A549 treated with Hydrocortisone at 1 μM for 4 hours (cell line): ENCODE measurements around the gene NT5DC2. TPM values are rescaled to one million over a fixed set of nuclear protein-coding genes. Genes with fewer than 3 reads are reported as not detected.

Source experiments
- total RNA-seq: library from RNA; stranded (reverse); fragments of 200-300 nt; extraction: Qiagen RNA extraction; gene quantifications from 5 replicates; pipeline ENCODE4 v1.2.3, GENCODE V29; 2022

Gene NT5DC2
- 86.6 to 102 TPM (median 96.8 TPM) in 5 replicates for total RNA-seq

DNA sequence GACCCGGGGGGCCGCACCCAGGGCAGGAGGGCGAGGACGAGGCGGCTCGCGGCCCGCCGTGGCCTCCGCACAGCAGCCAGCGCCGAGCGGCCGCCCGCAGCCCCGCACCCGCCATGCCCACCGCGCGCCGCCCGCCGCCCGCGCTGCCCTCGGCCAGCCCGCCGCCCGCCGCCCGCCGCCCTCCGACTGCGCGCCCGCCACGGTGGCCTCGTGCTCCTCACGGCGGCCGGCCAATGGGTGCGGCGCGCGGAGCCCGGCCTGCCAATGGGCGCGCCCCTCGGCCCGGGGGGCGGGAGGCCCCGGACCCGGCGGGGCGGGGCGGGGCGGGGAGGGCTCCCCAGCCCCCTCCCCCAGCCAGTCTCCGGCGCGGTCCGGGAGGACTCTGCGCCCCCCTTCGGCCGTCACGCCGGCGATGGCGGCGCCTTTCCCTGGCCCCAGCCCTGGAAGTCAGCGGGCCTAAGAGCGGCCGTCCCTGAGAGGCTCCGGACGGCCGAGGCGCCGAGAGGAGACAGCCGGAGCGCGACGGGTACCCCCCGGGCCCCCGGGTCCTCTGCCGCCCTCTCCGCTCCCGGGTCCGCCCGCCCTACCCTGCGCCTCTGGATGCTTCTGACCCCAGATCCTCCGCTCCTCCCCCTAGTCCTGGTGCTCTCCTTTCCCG is at the start of gene NT5DC2:
NT5DC2 (minus strand) TSS at position 235 of the 658 bp plus-strand sequence; CDS start at position 115, 120 bp downstream.

DNA sequence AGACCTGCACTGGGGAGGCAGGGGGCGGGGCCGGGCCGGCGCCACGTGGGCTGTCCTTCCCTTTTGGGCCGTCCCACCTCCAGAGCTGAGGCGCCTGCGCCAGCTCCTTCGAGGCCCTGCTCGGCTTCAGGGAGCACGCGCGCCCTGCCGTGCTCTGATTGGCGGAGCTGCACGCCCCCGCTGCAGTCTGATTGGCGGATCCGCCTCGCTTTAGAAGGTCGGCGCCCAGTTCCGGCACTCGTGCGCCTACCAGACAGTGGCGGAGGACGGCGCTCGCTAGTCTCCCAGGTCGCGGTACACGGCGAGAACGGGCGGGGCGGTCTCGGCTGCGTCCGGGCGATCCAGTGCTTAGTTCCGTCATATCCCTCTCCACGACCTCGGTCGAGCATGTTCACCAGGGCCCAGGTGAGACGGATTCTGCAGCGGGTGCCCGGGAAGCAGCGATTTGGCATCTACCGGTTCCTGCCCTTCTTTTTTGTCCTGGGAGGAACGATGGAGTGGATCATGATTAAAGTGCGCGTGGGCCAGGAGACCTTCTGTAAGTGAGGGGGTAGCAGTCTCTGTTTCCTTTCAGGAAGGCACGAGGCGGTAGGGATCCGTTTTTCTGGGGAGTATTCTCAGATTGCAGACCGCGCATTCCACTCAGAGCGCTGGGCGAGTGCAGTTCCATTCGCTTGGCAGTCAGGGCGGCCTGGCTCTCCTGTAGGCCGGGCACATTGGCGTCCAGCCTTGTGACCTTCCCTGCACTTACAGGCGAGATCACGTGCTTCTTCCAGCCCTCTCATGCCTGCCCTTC is 2.9 kb upstream of the NT5DC2 start, which contains the start of gene UQCC5:
UQCC5 (plus strand) TSS at position 237 of the 796 bp plus-strand sequence; CDS start at position 388, 151 bp downstream.

DNA sequence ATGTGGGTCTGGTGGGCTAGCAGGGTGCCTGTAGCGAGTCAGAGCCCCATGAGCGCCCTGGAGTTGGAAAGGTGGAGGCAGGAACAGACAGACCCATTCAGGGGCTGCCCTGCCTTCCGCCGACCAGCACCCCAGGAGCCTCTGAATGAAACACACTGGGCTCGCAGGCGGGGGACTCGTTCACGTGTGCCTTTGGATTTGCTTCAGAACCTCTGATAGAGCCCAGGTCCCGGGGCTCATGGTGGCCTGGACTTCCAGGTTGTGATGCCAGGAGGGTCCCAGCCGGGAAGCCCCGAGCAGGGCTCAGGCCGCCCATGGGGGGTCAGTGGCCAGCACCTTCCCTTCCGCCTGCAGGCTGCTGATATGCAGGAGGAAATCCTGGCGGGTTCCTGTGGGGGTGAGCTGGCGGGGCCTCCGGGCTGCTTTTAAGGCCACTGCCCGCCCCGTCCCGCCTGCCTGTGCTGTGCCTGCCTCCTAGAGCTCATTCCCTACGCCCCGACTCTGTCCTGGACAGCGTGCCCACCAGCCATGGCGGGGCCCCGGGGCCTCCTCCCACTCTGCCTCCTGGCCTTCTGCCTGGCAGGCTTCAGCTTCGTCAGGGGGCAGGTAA is 38.7 kb downstream of the NT5DC2 start, which contains the start of gene STAB1:
STAB1 (plus strand) TSS at position 453 of the 610 bp plus-strand sequence; CDS start at position 529, 76 bp downstream.

Other genes with a start within 250 kb of the NT5DC2 start
- 3.0 to 4.6 TPM (median 3.9 TPM) in 5 replicates for gene GLYCTK, start 246.0 kb downstream of the NT5DC2 start, total RNA-seq
- gene DNAH1, start 217.5 kb downstream of the NT5DC2 start, total RNA-seq: 0.78 to 1.2 TPM (median 0.97 TPM) in 5 replicates
- gene BAP1, start 123.8 kb downstream of the NT5DC2 start, total RNA-seq: 33.2 to 39.6 TPM (median 37.1 TPM) in 5 replicates
- 2.2 to 3.9 TPM (median 3.4 TPM) in 5 replicates for gene PHF7, start 123.2 kb downstream of the NT5DC2 start, total RNA-seq
- gene SEMA3G, start 88.8 kb downstream of the NT5DC2 start, total RNA-seq: 0.03 to 0.16 TPM (median 0.06 TPM) in 5 replicates
- gene TNNC1, start 79.8 kb downstream of the NT5DC2 start, total RNA-seq: 0.63 to 1.4 TPM (median 1.2 TPM) in 5 replicates
- 11.4 to 14.9 TPM (median 12.8 TPM) in 5 replicates for gene NISCH, start 78.3 kb downstream of the NT5DC2 start, total RNA-seq
- gene STAB1, start 38.5 kb downstream of the NT5DC2 start, total RNA-seq: 0.03 to 0.21 TPM (median 0.09 TPM) in 5 replicates
- 52.2 to 71.7 TPM (median 61.7 TPM) in 5 replicates for gene UQCC5, start 2.7 kb upstream of the NT5DC2 start, total RNA-seq
- gene PBRM1, start 152.1 kb upstream of the NT5DC2 start, total RNA-seq: 9.5 to 17.9 TPM (median 15.1 TPM) in 5 replicates
- 84.4 to 149 TPM (median 91.0 TPM) in 5 replicates for gene GNL3, start 152.2 kb upstream of the NT5DC2 start, total RNA-seq
- gene GLT8D1, start 171.9 kb upstream of the NT5DC2 start, total RNA-seq: 35.0 to 41.9 TPM (median 38.7 TPM) in 5 replicates
- 145 to 168 TPM (median 158 TPM) in 5 replicates for gene SPCS1, start 172.2 kb upstream of the NT5DC2 start, total RNA-seq
- 10.7 to 15.3 TPM (median 12.7 TPM) in 5 replicates for gene NEK4, start 237.1 kb upstream of the NT5DC2 start, total RNA-seq
- not detected in 5 replicates for gene ITIH1, start 243.7 kb upstream of the NT5DC2 start, total RNA-seq